HG02642 (cell line): ENCODE measurements around the gene SIGLEC6.
"Not testable (repeated sequence)": the region's sequence is repeated elsewhere in the genome, so short reads cannot be mapped to it uniquely, and the experiment has no call there.

ENCODE experiments used
- ATAC-seq: cut with Tn5 transposase; IDR thresholded peaks from one replicate; pipeline ENCODE4 v1.9.1; 2021; ENCODE audit warnings: mild to moderate bottlenecking; ENCODE audit not compliant: unreplicated experiment, poor library complexity

Gene SIGLEC6

GRCh38 chr19:51513968-51514367 is 17.5 kb downstream of the SIGLEC6 start:
- no peak for ATAC-seq

- ATAC-seq, result no peak
Measured at GRCh38 chr19:51511353-51511752, 20.1 kb downstream of the SIGLEC6 start.

DNA sequence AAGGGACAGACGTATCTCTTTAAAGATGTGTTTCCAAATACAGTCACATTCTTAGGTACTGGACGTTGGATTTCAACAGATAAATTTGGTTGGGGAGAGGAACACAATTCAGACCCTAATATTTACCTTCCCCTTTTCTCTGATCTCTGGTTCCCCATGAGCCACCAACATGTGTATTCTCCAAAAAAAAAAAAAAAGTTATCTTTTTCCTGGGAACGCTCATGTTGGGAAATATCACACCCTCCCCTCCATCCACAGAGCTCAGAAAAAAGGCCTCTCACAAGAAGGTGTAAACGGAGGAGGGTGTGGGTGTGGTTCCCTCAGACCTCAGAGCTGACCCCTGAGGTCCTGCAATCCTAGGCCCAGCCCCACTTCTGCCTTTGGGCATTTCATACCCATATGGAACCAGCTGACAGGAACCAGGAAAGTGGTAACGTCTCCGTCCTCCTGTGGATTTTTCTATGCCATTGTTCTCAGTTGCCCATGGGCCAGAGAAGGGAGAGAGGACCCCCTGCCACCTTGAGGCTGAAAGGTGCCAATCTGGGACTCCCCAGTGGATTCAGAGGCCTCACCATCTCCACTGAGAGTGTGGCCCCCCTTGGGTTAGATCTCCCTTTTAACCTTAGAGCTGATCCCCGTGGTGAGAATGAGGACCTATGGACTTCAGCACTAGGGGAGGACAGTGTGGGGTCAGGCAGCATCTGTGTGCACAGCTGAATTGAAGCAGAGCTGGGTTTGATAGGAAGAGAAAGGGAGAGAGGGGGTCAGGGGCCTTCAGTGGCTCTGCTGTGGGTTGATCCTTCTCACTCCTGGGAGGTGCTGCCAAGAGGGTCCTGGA is 21.4 kb downstream of the SIGLEC6 start:
- ATAC-seq, result no peak

DNA sequence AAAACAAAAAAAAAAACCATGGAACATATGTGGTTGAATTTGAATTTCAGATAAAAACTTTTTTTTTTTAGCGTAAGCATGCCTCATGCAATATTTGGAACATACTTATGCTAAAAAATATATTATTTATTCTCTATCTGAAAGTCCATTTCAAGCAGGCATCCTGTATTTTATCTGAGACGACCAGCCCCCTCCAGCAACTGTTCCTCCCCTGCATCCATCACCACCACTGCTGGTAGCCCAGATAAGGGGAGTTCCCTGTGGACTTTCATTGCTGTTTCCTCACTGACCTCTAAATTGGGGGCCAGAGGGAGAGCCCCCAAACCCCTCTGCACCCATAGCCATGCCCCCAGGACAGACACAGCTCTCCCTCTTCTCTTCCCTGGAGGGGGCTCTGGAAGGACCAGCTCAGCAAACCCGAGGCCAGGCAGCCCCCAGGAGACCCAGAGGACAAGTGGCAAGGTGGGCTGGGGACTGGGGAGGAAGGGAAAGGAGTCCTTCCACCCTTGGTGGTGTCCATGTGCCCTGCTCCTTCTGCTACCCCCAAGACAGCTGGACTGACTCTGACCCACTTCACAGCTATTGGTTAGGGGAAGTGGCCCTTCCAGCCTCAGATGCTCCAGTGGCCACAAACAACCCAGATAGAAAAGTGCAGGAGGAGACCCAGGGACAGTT is 23.3 kb downstream of the SIGLEC6 start:
- ATAC-seq, result no peak

DNA sequence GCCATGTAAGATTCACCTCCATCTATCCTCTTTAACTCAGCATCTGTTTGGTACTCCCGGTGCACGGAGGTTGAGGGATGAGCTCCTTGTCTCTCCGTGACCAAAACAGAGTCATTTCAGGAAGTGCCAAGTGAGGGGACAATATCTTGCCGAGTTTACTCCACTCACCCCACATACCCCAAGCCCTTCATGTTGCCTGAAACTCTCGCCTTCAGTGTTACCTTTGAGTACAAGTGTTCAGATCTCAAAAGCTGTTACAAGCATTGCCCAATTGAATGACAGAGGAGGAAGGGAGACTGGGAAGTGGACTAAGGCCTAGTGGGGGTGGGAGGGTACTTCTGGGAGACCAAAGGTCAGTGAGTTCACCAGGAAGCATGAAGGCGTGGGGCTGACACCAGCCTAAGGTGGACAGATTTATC is 23.8 kb downstream of the SIGLEC6 start:
- no peak for ATAC-seq

DNA sequence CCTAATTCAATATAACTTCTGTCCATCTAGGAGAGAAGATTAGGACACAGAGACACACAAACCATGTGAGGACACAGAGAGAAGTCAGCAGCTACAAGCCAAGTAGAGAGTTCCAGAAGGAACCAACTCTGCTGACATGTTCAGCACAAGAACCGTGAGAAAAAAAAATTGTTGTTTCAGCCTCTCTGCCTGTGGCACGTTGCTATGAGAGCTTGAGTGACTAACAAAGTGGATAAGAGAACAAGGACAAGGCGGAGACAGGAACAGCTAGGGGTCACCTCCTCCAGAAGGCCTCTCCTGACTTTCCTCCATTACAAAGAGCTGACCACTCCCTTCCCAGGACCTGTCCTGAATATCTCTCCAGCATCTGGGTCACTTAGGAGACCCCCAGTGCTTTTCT is 24.3 kb downstream of the SIGLEC6 start:
- no peak for ATAC-seq

DNA sequence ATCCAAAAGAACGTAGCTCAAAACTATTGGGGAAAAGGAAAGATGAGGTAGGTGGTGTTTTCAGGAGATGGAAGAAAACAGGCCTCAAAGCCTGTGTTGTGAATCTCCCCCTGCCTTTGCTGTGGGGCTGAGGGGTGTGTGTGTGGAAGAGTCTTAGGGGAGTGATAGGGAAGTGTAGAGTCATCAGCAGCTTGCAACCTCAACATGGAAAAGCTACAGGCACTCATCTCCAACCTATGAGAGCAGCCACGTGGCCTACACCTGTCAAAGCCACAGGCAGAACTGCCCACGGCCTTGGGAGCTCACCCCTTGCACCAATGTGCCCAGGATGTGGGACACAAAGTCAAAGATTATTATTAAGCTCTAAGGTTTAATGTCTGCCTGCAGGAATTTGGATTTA is 25.6 kb downstream of the SIGLEC6 start:
- no peak for ATAC-seq

DNA sequence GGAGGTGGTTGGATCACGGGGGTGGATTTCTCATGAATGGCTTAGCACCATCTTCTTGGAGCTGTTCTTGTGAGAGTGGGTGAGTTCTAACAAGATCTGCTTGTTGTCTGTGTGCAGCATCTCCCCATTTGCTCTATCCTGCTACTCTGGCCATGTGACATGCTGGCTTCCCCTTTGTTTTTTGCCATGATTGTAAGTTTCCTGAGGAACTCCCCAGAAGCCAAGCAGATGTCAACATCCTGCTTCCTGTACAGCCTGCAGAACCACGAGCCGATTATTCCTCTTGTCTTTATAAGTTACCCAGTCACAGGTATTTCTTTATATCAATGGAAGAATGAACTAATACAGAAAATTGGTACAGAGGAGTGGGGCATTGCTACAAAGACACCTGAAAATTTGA is 27.6 kb downstream of the SIGLEC6 start:
- ATAC-seq, result no peak

- no peak for ATAC-seq
Measured at GRCh38 chr19:51503286-51503817, 28.1 kb downstream of the SIGLEC6 start.

DNA sequence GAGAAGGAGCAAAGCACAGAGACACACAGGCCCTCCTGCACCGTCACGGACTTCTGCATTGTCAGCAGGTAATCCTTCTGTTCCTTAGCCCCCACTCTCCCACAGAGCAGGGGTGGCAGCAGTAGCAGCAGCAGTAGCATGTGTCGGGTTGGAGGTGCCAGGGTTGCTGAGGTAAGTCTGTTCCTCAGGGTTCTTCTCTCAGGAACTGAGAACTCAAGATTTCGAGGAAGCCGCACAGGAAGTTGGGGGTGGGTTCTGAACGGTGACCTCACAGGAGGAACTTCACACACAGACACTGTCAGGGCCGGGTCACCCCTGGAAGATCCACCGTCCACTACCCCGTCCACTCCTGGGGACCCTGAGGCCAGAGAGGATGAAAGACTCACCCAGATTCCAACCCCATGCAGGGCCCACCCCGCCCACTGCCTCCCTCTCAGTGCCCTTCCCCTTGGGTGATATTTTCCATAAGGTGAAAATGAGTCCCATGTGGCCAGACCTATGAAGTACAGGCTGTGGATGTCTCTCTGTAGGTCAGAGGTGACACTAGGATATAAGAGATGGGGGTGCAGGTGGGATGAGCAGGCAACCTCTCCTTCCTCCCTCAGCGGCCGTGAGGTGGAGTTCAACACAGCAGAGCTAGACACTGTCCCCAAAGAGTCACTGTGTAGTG is 29.7 kb downstream of the SIGLEC6 start, which contains the start of gene SIGLEC12:
Gene SIGLEC12 (minus strand): TSS at position 207 of the 670 bp plus-strand sequence. CDS start 67 bp downstream, at position 140.
- ATAC-seq, result no peak

- not testable (repeated sequence) for ATAC-seq
Measured at GRCh38 chr19:51500931-51501330, 30.5 kb downstream of the SIGLEC6 start.

GRCh38 chr19:51497666-51498065 is 33.8 kb downstream of the SIGLEC6 start:
- ATAC-seq, result no peak

DNA sequence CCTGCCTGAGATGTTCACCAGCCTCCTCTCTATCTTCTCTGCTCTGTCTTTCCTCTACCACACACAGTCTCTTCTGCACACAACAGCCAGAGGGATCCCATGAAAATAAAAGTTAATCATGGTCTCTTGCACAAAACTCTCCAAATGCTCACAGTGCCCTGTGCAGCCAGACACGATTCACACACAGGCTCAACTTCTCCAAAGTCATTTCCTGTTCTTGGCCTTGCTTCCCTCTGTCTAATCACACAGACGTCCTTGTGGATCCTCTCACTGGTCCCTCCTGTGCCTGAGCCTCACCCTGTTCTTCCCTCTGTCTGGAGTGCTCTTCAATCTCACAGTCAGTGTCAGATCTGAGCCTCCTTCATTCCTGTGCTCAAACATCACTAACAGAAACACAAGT is 37.7 kb downstream of the SIGLEC6 start:
- no peak for ATAC-seq

DNA sequence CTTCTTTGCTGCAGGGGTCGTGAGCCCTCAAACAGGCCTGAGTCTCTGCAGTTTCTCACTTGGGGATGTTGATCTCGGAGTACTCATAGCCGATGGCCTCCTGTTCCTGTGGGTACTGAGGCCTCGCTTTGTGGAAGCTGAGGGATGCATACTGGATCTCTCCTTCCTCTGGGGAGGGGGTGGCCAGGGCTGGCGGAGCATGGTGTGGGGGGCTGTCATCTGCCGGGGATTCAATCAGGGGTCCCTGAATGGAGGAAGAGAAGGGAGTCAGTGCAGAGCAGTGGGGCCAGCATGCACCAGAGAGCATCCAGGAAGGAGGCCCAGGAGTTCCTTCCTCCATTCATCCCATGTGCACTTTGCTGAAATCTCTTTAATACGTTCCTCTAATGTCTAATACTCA is 39.9 kb downstream of the SIGLEC6 start:
- ATAC-seq, result no peak

- ATAC-seq, result no peak
Measured at GRCh38 chr19:51490676-51491075, 40.8 kb downstream of the SIGLEC6 start.

- no peak for ATAC-seq
Measured at GRCh38 chr19:51489113-51489512, 42.4 kb downstream of the SIGLEC6 start.

DNA sequence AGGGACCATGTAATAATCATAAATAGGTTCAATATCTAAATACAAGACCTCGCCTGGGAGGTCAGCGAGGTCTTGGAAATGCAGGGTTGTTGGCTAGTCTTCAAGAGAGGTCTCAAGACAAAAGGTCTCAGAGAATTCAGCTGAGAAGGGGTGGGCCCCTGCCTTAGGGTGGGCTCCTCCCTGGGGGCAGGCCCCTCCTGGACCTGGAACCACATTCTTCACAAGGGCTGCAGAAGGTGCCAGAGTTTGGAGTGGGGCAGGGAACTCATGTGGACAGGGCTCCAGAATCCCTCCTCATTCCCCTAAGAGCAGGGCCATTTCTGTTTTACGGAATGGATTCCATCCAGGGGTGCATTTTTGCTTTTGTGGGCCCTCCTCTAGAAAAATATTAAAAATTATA is 43.0 kb downstream of the SIGLEC6 start:
- ATAC-seq, result no peak

DNA sequence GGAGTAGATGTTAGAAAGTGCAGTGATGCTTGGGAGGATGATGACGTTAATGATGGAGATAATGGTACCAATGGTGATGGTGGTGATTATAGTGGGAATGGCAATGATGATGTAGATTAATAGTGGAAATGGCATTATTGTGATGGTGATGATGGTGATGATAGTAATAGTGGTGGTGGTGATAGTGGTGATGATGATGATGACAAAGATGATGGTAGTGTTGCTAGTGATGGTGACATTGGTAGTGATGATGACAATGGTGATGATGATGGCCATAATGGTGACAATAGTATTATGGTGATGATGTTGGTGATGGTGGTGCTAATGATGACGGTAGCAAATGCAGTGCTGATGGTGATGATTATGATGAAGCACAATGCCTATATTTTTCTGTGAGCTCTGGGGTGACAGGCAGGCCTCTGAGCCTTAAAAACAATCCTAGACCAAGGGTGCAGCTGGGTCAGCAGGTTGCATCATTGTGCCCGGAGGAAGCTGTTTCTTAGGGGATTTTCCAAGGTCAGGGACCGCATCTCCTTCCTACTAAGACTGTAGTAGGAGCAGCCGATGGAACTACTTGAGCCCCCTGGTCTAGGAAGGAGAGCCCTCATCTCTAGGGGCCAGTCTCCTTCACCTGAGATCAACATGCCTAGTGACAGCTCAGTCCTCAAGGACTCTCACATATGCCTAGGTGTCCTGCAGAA is 45.4 kb downstream of the SIGLEC6 start:
- ATAC-seq, result no peak

- ATAC-seq, result no peak
Measured at GRCh38 chr19:51480590-51480989, 50.9 kb downstream of the SIGLEC6 start.
